Common myeloid progenitor, CD34-positive (primary cell): Measurements from ENCODE around the gene NOTUM.
A peak's percentile ranks its signal among the peaks of the same experiment; 100 is the strongest.

Experiments used
- CTCF ChIA-PET: fragments of 350-600 bp; sonication (Branson Sonifier 250); formaldehyde crosslinking; loops from one replicate; lab custom pipeline; 2021; ENCODE audit warnings: antibody characterized with exemption; lab: Charles Lee
- POLR2A ChIA-PET: fragments of 350-600 bp; sonication (Branson Sonifier 250); formaldehyde crosslinking; loops from one replicate; lab custom pipeline; 2021; ENCODE audit warnings: antibody characterized with exemption; lab: Charles Lee
- DNase-seq, 3 donors: peaks; one replicate each; pipeline versions ENCODE4 v3.0.0 to v3.0.0-alpha.2; 2013
- H3K27ac ChIP-seq, 2 experiments: 1 replicate in 1 of 2; 2 replicates in 1 of 2; pipeline ENCODE4 v1.7.0; 2013; ENCODE audit warnings: inconsistent platforms in 2 of 2, low read length in 2 of 2, mild to moderate bottlenecking in 2 of 2, low read depth in 1 of 2, moderate library complexity in 1 of 2; ENCODE audit not compliant: severe bottlenecking in 2 of 2, insufficient read depth in 1 of 2, poor library complexity in 1 of 2
- H3K27me3 ChIP-seq, 5 experiments: replicated peaks in 2 of 5; 1 replicate in 3 of 5; 2 replicates in 2 of 5; pipeline versions ENCODE4 v1.6.1 to v1.7.0; 2013; ENCODE audit warnings: low read length in 4 of 5, mild to moderate bottlenecking in 2 of 5, moderate library complexity in 2 of 5, inconsistent platforms in 1 of 5; ENCODE audit not compliant: insufficient read depth in 5 of 5, control insufficient read depth in 4 of 5
- H3K36me3 ChIP-seq, 4 experiments: 1 replicate in 2 of 4; 2 replicates in 2 of 4; pipeline versions ENCODE4 v1.6.1 to v1.7.0; 2013; ENCODE audit warnings: low read length in 3 of 4, control low read depth in 1 of 4, mild to moderate bottlenecking in 1 of 4; ENCODE audit not compliant: control insufficient read depth in 4 of 4, insufficient read depth in 4 of 4
- H3K4me1 ChIP-seq, 4 experiments: 1 replicate in 3 of 4; 2 replicates in 1 of 4; pipeline versions ENCODE4 v1.6.1 to v1.7.1; 2013; ENCODE audit warnings: low read length in 3 of 4, mild to moderate bottlenecking in 3 of 4, control low read depth in 1 of 4, inconsistent platforms in 1 of 4, moderate library complexity in 1 of 4; ENCODE audit not compliant: control insufficient read depth in 4 of 4, insufficient read depth in 4 of 4; ENCODE audit errors: control extremely low read depth in 1 of 4
- H3K4me3 ChIP-seq, 7 experiments: 1 replicate in 4 of 7; 2 replicates in 3 of 7; pipeline versions ENCODE4 v1.5.1 to v1.7.0; 2013; ENCODE audit warnings: mild to moderate bottlenecking in 7 of 7, low read length in 6 of 7, moderate library complexity in 6 of 7, inconsistent platforms in 2 of 7, low read depth in 2 of 7, control low read depth in 1 of 7; ENCODE audit not compliant: insufficient read depth in 4 of 7, control insufficient read depth in 1 of 7; ENCODE audit errors: extremely low read depth in 1 of 7
- H3K9me3 ChIP-seq, 5 experiments: 1 replicate in 4 of 5; 2 replicates in 1 of 5; pipeline versions ENCODE4 v1.6.1 to v1.7.1; 2013; ENCODE audit warnings: low read length in 4 of 5, mild to moderate bottlenecking in 2 of 5, inconsistent platforms in 1 of 5, low read depth in 1 of 5, moderate library complexity in 1 of 5; ENCODE audit not compliant: control insufficient read depth in 4 of 5, insufficient read depth in 2 of 5; ENCODE audit errors: control extremely low read depth in 1 of 5
- WGBS: methylation state at CpG from one replicate; pipeline ENCODE4 v1.1.5; 2013; ENCODE audit not compliant: insufficient coverage; 5-methylcytosine and 5-hydroxymethylcytosine counted together

The NOTUM gene

GRCh38 chr17:81959362-81960129 is 1.4 kb downstream of the NOTUM start:
- Histone ChIP-seq H3K9me3 (no peaks in the 10 kb centered on the region), H3K27me3 (peaks cover 0 to 63% (median 21%) of the 10 kb centered on the region in 5 experiments), H3K36me3 (no peaks in the 10 kb centered on the region), H3K4me3 (peak overlapping the region in 6 of 7 experiments; percentile 9 to 61 (median 40)), H3K27ac (no peak overlapping the region), H3K4me1 (peaks cover 0 to 22% (median 19%) of the 10 kb centered on the region in 4 experiments)
- under 1% methylated on average over 85 of the region's 112 CpGs for WGBS
- POLR2A ChIA-PET, result interaction anchor here (0.6 to 1.1 kb wide), 5 partner anchors 8 to 62 kb away, joined by 3 to 11 read pairs (median 4); partner anchors contain the start of genes CENPX and MAFG
- DNase-seq, result peak; percentile 54 to 73 (median 72)
- CTCF ChIA-PET, result interaction anchor here (0.7 to 6.4 kb wide), 22 partner anchors 9 to 90 kb away, joined by 3 to 117 read pairs (median 5); partner anchors contain the start of genes ASPSCR1, CENPX, DCXR and LRRC45

- no peaks in the 10 kb centered on the region for H3K9me3 ChIP-seq
- H3K36me3 ChIP-seq, result no peaks in the 10 kb centered on the region
- peaks cover 0 to 58% (median 21%) of the 10 kb centered on the region in 5 experiments for H3K27me3 ChIP-seq
- POLR2A ChIA-PET, result interaction anchor here (0.6 to 1.1 kb wide), 4 partner anchors 7 to 63 kb away, joined by 3 to 11 read pairs (median 4); partner anchors contain the start of genes CENPX and MAFG
- WGBS, result 72% methylated on average over 13 of the region's 15 CpGs
- peaks cover 0 to 22% (median 19%) of the 10 kb centered on the region in 4 experiments for H3K4me1 ChIP-seq
- no peak for DNase-seq
- CTCF ChIA-PET, result interaction anchor here (0.7 to 6.4 kb wide), 22 partner anchors 9 to 89 kb away, joined by 3 to 117 read pairs (median 5); partner anchors contain the start of genes ASPSCR1, CENPX, DCXR and LRRC45
- H3K27ac ChIP-seq, result no peak overlapping the region
- H3K4me3 ChIP-seq, result peak overlapping the region in 2 of 7 experiments; percentile 55 to 61
These were observed 2.2 kb downstream of the NOTUM start for GRCh38 chr17:81958633-81959342.

DNA sequence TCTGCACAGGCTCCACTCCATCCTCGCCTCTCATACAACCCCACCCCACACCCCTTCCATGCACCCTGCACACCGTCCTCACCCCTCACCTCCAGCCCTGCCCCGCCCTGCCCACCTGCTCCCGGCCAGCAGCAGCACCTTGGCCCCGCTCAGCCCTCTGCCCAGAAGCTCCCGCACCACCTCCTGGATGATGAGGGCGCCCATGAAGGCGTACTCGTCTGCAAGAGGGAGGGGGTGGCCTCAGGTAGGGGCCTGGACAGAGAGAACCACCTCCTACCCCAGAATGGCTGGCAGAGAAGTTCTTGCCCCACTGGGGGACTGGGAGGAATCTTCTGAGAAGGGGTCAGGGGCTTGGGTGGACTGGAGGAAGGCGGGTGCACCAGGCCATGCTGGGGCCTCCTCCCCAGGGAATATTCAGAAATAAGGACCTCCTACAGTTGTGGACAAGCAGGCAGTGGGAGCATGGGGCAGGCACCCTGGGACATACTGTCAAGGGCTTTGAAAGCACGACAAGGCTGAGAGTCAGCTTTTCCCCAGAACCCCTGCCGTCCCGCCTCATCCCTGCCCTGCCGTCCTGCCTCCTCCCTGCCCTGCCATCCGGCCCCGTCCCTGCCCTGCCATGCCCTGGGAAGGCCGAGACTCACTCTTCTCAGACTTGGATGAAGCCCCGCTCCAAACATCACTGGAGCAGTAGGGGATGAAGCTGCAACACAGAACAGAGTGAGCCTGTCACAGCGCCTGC is 3.1 kb downstream of the NOTUM start:
- Histone ChIP-seq H3K4me3 (no peak overlapping the region), H3K4me1 (peaks cover 0 to 24% (median 20%) of the 10 kb centered on the region in 4 experiments), H3K27me3 (peaks cover 0 to 51% (median 14%) of the 10 kb centered on the region in 5 experiments), H3K36me3 (no peaks in the 10 kb centered on the region), H3K27ac (no peak overlapping the region), H3K9me3 (no peaks in the 10 kb centered on the region)
- no peak for DNase-seq
- POLR2A ChIA-PET, result no interaction called here
- 98% methylated on average over 13 of the region's 19 CpGs for WGBS
- CTCF ChIA-PET, result interaction anchor here (1.6 kb wide), 1 partner anchor 58 kb away, joined by 4 read pairs; no protein-coding TSS in a partner anchor

DNA sequence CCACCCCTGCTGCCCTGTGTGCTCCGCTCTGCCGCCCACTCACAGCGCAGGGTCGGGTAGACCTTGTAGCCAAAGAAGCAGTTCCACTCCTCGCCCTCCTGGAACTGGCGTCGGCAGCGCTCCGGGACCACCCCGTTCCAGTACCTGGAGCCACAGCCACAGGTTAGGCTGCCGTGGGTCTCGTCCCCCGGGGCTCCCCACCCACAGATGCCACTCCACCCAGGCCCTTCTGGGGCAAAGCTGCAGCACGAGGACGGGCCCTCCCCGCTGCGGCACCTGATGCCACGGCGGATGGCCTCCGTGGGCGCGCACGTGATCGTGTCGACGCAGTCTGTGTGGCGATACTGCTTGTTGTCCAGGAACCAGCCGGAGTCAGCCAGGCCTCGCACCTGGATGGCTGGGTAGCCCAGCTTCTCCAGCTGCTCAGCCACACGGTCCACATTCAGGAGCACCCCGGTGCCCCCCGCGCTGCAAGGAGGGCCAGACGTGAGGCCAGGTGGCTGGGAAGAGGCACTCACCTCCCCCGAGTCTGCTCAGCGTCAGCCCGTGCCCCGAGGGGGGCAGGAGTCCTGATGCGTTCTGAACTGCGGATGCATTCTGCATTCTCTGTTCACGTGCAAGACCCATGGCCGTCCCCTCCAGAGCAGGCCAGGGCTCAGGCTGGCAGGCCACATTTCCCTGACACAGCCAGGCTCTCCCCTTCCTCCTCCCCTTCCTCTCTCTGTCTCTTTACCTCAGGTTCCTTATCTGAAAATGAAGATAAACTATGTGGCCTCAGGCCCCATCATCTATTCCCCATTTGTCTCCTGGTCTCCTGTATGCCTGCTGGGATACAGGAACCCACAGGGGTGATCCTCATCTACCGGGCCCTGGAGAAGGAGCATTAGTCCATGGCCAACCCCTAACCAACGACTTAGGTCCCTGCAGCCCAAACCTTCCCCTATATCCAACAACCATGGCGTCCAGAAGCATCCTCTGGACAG is 4.1 kb downstream of the NOTUM start:
- ChIA-PET POLR2A (no interaction called here), CTCF (interaction anchor here (1.6 to 4.1 kb wide), 2 partner anchors 59 to 64 kb away, joined by 4 to 28 read pairs; no protein-coding TSS in a partner anchor)
- Histone ChIP-seq H3K9me3 (no peaks in the 10 kb centered on the region), H3K4me1 (peaks cover 0 to 30% (median 23%) of the 10 kb centered on the region in 4 experiments), H3K4me3 (no peak overlapping the region), H3K27ac (no peak overlapping the region), H3K36me3 (no peaks in the 10 kb centered on the region), H3K27me3 (peaks cover 0 to 41% (median 9%) of the 10 kb centered on the region in 5 experiments)
- 93% methylated on average over 44 of the region's 45 CpGs for whole genome bisulfite sequencing
- DNase-seq, result no peak

- Histone ChIP-seq H3K27ac (no peak overlapping the region), H3K27me3 (peaks cover 0 to 34% (median 9%) of the 10 kb centered on the region in 5 experiments), H3K9me3 (no peaks in the 10 kb centered on the region), H3K4me1 (peaks cover 0 to 28% (median 19%) of the 10 kb centered on the region in 4 experiments), H3K4me3 (no peak overlapping the region), H3K36me3 (no peaks in the 10 kb centered on the region)
- WGBS, result 100% methylated on average over 7 of the region's 13 CpGs
- DNase-seq, result no peak
- ChIA-PET POLR2A (no interaction called here), CTCF (interaction anchor here (1.1 to 4.1 kb wide), 7 partner anchors 10 to 74 kb away, joined by 3 to 28 read pairs (median 3); no protein-coding TSS in a partner anchor)
These were observed 5.0 kb downstream of the NOTUM start for GRCh38 chr17:81955756-81956544.
